Peyer's patch (tissue), 4 donors: ENCODE data around the gene HEPN1.

Experiments used
- POLR2A ChIP-seq, 2 donors: fragments of 450-650 bp; IDR thresholded peaks; one replicate each; pipeline ENCODE4 v1.5.1; 2017; ENCODE audit warnings: antibody characterized with exemption in 2 of 2, mild to moderate bottlenecking in 2 of 2, moderate library complexity in 2 of 2
- TF ChIP-seq, protein P1 (sequence below), 6 experiments: fragments of 450-650 bp in 4 of 6; fragments of 200-600 bp in 2 of 6; sonication (generic) in 1 of 6; IDR thresholded peaks; one replicate each; pipeline ENCODE4 v1.5.1; 2017 to 2019; ENCODE audit warnings: antibody characterized with exemption in 6 of 6, mild to moderate bottlenecking in 3 of 6, moderate library complexity in 1 of 6

DNA sequence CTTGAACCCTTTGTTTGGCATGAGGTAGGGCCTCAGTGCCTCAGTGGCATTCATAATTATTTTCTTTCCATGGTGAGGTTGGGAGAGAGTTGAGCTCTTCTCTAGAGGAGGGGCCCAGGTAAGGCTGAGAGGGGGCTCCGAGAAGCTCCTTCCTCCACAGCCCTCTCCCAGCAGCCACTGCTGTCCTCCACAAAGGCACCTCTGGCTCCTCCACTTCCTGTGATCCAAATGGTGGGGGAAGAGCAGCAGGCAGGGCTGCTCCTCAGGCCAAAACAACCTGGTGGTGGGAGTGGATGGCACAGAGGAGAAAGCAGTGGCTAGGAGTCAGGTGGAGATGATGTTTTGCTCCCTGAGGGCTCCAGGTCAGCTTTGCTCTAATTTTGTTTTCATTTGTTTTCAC lies 34.7 kb upstream of the HEPN1 start:
- no peak for TF ChIP-seq POLR2A (IDR thresholded peaks at IDR 0.05)
- TF ChIP-seq, protein P1, sequence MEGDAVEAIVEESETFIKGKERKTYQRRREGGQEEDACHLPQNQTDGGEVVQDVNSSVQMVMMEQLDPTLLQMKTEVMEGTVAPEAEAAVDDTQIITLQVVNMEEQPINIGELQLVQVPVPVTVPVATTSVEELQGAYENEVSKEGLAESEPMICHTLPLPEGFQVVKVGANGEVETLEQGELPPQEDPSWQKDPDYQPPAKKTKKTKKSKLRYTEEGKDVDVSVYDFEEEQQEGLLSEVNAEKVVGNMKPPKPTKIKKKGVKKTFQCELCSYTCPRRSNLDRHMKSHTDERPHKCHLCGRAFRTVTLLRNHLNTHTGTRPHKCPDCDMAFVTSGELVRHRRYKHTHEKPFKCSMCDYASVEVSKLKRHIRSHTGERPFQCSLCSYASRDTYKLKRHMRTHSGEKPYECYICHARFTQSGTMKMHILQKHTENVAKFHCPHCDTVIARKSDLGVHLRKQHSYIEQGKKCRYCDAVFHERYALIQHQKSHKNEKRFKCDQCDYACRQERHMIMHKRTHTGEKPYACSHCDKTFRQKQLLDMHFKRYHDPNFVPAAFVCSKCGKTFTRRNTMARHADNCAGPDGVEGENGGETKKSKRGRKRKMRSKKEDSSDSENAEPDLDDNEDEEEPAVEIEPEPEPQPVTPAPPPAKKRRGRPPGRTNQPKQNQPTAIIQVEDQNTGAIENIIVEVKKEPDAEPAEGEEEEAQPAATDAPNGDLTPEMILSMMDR (IDR thresholded peaks at IDR 0.05): no peak
